ENCODE measurements around the gene GON7.

- no peak for TF ChIP-seq CTCF (IDR thresholded peaks at IDR 0.05; ENCODE audit: insufficient read depth, low read length)
- TF ChIP-seq GABPA (IDR thresholded peaks at IDR 0.05; ENCODE audit: low read depth), result no peak
- TF ChIP-seq POLR2AphosphoS5 (IDR thresholded peaks at IDR 0.05; ENCODE audit: low read depth), result no peak
Measured at GRCh38 chr14:93212432-93212831, 5.6 kb upstream of the GON7 start.

All from HL-60 (cell line).